ENCODE data around the gene TBC1D32.

DNA sequence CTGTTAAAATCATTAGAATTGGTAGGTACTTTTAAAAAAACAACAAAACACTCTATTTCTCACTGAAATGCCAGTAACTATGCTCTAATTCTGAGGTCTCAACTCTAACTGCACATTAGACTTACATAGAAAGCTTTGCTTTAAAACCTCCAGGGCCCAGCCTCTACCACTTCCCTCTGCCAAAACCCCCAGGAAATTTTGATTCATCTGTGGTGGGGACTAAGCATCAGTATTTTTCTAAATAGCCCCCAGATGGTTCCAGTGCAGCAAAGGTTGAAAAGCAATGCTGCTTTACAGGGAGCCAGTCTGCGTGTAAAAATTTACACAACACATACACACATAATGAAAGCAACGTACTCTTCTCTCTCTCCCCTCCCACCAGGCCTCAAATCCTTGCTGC is 3.8 kb downstream of the TBC1D32 start:
- TF ChIP-seq POLR2AphosphoS5 (IDR thresholded peaks at IDR 0.05; ENCODE audit: low read depth, low read length) (no peak), POLR2A (IDR thresholded peaks at IDR 0.05; ENCODE audit: low read depth, low read length) (no peak)
